ENCODE data around the gene LRRC73. TPM values are rescaled to one million over a fixed set of nuclear protein-coding genes. Genes with fewer than 3 reads are reported as not detected.
A peak's percentile ranks its signal among the peaks of the same experiment; 100 is the strongest.
"Not testable (repeated sequence)": the region's sequence is repeated elsewhere in the genome, so short reads cannot be mapped to it uniquely, and the experiment has no call there.

LRRC73 gene
- total RNA-seq, 2 experiments from 2014 or later = 0.09 TPM; not detected in 1

DNA sequence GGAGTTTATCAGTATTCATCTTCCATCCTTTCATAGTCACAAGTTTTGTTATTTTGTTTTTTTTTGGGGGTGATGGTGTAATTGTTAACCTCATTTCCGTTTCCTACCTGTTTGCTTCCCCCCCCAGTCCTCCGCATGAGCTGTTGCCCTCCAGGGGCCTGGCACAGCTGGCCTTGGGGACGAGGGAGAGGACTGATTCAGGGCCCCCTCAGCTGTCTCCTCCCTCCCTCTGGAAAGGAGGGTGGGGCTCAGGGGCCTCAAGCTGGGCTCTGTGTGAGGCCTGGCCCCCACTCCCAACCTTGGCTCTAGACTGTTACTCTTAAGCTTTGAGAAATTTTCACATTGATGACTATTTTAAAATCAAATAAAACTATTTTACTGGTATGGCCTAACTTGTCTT lies 4.0 kb downstream of the LRRC73 start:
- H3K9me3 Mint-ChIP-seq (ENCODE audit: low read depth) = no peaks in the 10 kb centered on the region
- ATAC-seq = no peak
- CTCF ChIA-PET = interaction anchor here (0.6 to 5.8 kb wide), 36 partner anchors 8 to 513 kb away, joined by 3 to 48 read pairs (median 6); partner anchors contain the start of genes ABCC10, CRIP3, DLK2 and DNPH1
- no peak overlapping the region for H3K4me3 Mint-ChIP-seq
- peak overlapping the region; percentile 65 for H3K27ac Mint-ChIP-seq
- H3K27me3 Mint-ChIP-seq = peaks cover 18% of the 10 kb centered on the region
- peaks cover 13% of the 10 kb centered on the region for H3K36me3 Mint-ChIP-seq
- peaks cover 17% of the 10 kb centered on the region for H3K4me1 Mint-ChIP-seq
- DNase-seq = no peak

DNA sequence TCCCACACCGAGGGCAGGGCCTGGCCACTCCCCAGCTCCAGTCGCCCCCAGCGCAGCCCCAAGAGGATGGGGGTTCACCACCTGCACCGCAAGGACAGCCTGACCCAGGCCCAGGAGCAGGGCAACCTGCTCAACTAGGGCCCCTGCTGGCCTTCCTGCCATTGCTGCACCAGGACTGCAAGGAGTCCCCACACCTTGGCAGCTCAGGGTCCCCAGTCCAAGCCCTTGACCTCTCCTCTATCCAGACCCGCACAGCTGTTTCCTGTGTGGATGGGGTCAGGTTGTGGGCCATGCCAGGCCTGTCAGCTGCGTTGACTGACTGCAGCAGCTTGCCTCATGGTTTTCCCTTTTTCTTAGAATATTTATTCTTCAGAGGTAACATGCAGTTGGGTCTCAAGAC lies 4.4 kb downstream of the LRRC73 start:
- no peak for ATAC-seq
- DNase-seq = no peak
- Mint-ChIP-seq H3K4me3 (no peak overlapping the region), H3K27ac (peak overlapping the region; percentile 65), H3K36me3 (peaks cover 13% of the 10 kb centered on the region), H3K4me1 (peaks cover 17% of the 10 kb centered on the region), H3K27me3 (peaks cover 18% of the 10 kb centered on the region), H3K9me3 (ENCODE audit: low read depth) (no peaks in the 10 kb centered on the region)
- CTCF ChIA-PET = interaction anchor here (0.9 to 5.8 kb wide), 33 partner anchors 7 to 492 kb away, joined by 3 to 48 read pairs (median 7); partner anchors contain the start of genes ABCC10, CRIP3, DLK2 and DNPH1

- peak overlapping the region; percentile 52 for H3K27ac Mint-ChIP-seq
- no peaks in the 10 kb centered on the region for H3K9me3 Mint-ChIP-seq (ENCODE audit: low read depth)
- ATAC-seq = no peak
- peaks cover 18% of the 10 kb centered on the region for H3K27me3 Mint-ChIP-seq
- no peak overlapping the region for H3K4me3 Mint-ChIP-seq
- CTCF ChIA-PET = interaction anchor here (0.9 to 5.8 kb wide), 15 partner anchors 12 to 492 kb away, joined by 3 to 48 read pairs (median 8); partner anchors contain the start of genes DLK2, MEA1, POLR1C and TJAP1
- H3K4me1 Mint-ChIP-seq = peaks cover 15% of the 10 kb centered on the region
- H3K36me3 Mint-ChIP-seq = peaks cover 14% of the 10 kb centered on the region
- no peak for DNase-seq
These were observed 5.2 kb downstream of the LRRC73 start for GRCh38 chr6:43504756-43505593.

DNA sequence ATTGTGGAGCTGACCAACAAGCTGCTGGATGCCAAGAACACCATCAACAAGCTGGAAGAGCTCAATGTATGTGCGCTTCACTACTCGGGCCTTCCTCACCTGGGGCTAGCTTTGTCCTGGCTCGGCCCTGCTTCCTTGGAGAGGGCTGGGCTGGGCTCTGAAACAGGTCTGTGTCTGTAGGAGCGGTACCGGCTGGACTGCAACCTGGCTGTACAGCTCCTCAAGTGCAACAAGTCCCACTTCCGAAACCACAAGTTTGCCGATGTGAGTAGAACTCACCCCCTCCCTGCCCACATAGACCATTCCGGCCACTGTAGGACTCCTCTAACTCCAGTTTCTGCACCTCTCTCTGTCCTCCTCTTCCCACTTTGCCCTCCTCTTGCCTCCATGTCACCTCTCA lies 6.7 kb downstream of the LRRC73 start:
- no peak overlapping the region for H3K27ac Mint-ChIP-seq
- ATAC-seq = no peak
- peaks cover 12% of the 10 kb centered on the region for H3K36me3 Mint-ChIP-seq
- no peak overlapping the region for H3K4me3 Mint-ChIP-seq
- no peak for DNase-seq
- no peaks in the 10 kb centered on the region for H3K9me3 Mint-ChIP-seq (ENCODE audit: low read depth)
- CTCF ChIA-PET = interaction anchor here (0.7 to 5.0 kb wide), 6 partner anchors 8 to 240 kb away, joined by 3 to 34 read pairs (median 3); partner anchors contain the start of genes CRIP3, DLK2, POLR1C and YIPF3
- peaks cover 8% of the 10 kb centered on the region for H3K27me3 Mint-ChIP-seq
- peaks cover 8% of the 10 kb centered on the region for H3K4me1 Mint-ChIP-seq

DNA sequence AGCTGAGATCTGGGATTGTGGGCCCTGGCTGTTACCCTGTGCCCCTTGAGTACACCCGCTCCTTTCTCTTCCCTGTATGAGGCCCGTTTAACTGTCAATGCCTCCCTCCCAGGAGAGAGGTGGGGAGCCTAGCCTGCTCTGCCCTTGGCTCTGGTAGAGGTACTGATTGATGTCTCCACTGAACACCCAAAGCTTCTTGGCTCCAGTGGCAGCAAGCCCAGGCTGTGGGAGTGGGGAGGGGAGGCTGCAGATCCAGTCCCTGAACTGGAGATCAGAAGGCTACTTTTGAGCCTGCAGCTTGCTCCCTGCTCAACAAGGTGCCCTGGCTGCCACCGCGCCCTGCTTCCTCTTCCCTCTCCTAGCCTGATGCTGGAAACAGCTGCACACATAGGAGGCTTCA lies 7.5 kb downstream of the LRRC73 start:
- no peaks in the 10 kb centered on the region for H3K9me3 Mint-ChIP-seq (ENCODE audit: low read depth)
- H3K36me3 Mint-ChIP-seq = peaks cover 12% of the 10 kb centered on the region
- DNase-seq (no peak), ATAC-seq (no peak)
- no peak overlapping the region for H3K4me3 Mint-ChIP-seq
- peaks cover 1% of the 10 kb centered on the region for H3K27me3 Mint-ChIP-seq
- H3K27ac Mint-ChIP-seq = no peak overlapping the region
- peaks cover 8% of the 10 kb centered on the region for H3K4me1 Mint-ChIP-seq
- CTCF ChIA-PET = interaction anchor here (0.7 to 1.6 kb wide), 4 partner anchors 7 to 195 kb away, joined by 3 to 5 read pairs (median 4); partner anchors contain the start of genes CRIP3, DLK2, POLR1C and YIPF3

DNA sequence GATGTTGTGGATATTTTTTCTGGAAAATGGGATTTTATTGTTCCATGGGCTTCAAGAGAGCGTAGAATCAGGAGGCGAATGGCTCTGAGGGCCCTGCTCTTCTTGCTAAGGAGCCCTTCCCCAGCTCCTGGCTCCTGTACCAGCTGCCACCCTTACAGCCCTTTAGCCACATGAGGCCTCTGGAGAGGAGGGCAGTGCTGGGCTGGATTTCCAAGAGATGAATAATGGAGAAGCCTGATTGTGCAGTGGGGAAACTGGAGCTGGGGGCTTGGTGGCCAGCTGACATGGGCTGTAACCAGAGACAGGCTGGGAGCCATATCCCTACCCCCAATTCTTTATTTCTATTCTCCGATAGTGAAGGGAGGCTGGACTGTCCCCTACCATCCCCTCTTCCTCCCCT lies 9.2 kb downstream of the LRRC73 start:
- ATAC-seq = no peak
- H3K36me3 Mint-ChIP-seq = peaks cover 12% of the 10 kb centered on the region
- CTCF ChIA-PET = interaction anchor here (1.1 to 2.2 kb wide), 2 partner anchors 13 to 46 kb away, joined by 3 to 7 read pairs; partner anchors contain the start of gene DLK2
- H3K9me3 Mint-ChIP-seq (ENCODE audit: low read depth) = no peaks in the 10 kb centered on the region
- H3K27me3 Mint-ChIP-seq = no peaks in the 10 kb centered on the region
- no peak overlapping the region for H3K27ac Mint-ChIP-seq
- H3K4me1 Mint-ChIP-seq = peaks cover under 1% of the 10 kb centered on the region
- DNase-seq = no peak
- H3K4me3 Mint-ChIP-seq = no peak overlapping the region

DNA sequence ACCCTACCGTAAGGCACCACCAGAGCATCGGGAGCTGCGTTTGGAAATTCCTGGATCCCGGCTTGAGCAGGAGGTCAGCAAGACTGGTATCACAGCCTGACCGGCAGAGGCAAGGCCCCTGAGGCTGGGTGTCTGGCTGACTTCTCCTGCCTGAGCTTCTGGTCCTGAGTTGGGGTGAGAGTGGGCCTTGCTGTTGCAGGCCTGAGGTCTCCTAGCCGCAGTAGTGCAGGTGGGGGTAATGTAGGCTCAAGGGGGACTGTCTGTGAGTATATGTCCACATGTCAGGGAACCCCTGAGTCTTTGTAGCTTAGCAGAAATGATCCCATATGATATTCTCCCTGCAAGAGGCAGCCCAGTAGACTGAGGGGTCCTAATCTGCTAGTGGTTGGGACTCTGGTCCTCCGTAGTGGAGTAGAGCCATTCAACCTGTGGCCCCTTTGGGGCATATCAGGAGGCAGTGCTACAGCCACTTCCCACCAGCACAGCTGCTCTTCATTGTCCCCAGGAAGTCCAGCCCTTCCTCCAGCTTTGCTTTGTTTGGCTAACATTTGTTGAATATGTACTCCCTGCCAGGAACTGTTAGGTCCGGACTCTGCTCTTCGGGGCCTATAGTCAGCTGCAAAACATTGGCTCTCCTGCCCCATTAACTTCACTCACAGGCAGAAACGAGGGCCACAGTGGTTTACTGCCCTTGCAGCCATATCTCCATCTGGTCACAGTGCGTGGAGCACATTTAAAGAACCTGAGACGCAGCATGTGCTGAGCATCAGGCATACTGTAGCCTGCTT lies 10.9 kb downstream of the LRRC73 start:
- Mint-ChIP-seq H3K4me1 (peaks cover 11% of the 10 kb centered on the region), H3K4me3 (no peak overlapping the region), H3K27me3 (no peaks in the 10 kb centered on the region), H3K9me3 (ENCODE audit: low read depth) (no peaks in the 10 kb centered on the region), H3K36me3 (peaks cover 12% of the 10 kb centered on the region), H3K27ac (no peak overlapping the region)
- DNase-seq (no peak), ATAC-seq (no peak)
- CTCF ChIA-PET = interaction anchor here (2.2 to 2.4 kb wide), 2 partner anchors 8 to 45 kb away, joined by 7 to 13 read pairs; partner anchors contain the start of gene DLK2

GRCh38 chr6:43498291-43498690 lies 11.9 kb downstream of the LRRC73 start:
- not testable (repeated sequence) for ATAC-seq; H3K27me3 Mint-ChIP-seq; H3K4me3 Mint-ChIP-seq; H3K36me3 Mint-ChIP-seq; H3K27ac Mint-ChIP-seq; H3K9me3 Mint-ChIP-seq (ENCODE audit: low read depth); DNase-seq
- CTCF ChIA-PET = interaction anchor here (0.5 to 2.4 kb wide), 3 partner anchors 9 to 191 kb away, joined by 3 to 13 read pairs (median 3); no protein-coding TSS in a partner anchor
- H3K4me1 Mint-ChIP-seq = peaks cover 15% of the 10 kb centered on the region

- CTCF ChIA-PET = interaction anchor here (0.6 to 2.4 kb wide), 3 partner anchors 9 to 70 kb away, joined by 3 to 13 read pairs (median 4); partner anchors contain the start of gene ABCC10
- peaks cover 8% of the 10 kb centered on the region for H3K36me3 Mint-ChIP-seq
- no peaks in the 10 kb centered on the region for H3K9me3 Mint-ChIP-seq (ENCODE audit: low read depth)
- H3K27me3 Mint-ChIP-seq = no peaks in the 10 kb centered on the region
- no peak for DNase-seq
- no peak overlapping the region for H3K4me3 Mint-ChIP-seq
- peaks cover 15% of the 10 kb centered on the region for H3K4me1 Mint-ChIP-seq
- no peak overlapping the region for H3K27ac Mint-ChIP-seq
- ATAC-seq = no peak
These were observed 12.5 kb downstream of the LRRC73 start for GRCh38 chr6:43497689-43498088.

DNA sequence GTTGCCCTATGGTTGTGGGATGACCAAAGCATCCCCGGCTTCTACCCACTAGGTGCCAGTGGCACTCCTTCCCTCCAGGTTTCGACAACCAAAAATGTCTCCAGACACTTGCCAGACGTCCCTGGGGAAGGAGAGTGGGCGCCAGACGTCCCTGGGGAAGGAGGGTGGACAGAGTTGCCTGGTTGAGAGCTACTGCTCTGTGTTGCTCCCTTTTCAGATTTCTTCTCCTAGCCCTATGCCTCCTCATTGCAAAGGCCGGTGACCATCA lies 13.1 kb downstream of the LRRC73 start:
- H3K4me1 Mint-ChIP-seq = peaks cover 15% of the 10 kb centered on the region
- H3K9me3 Mint-ChIP-seq (ENCODE audit: low read depth) = no peaks in the 10 kb centered on the region
- no peaks in the 10 kb centered on the region for H3K27me3 Mint-ChIP-seq
- DNase-seq (no peak), ATAC-seq (no peak)
- no peak overlapping the region for H3K27ac Mint-ChIP-seq
- CTCF ChIA-PET = interaction anchor here (0.9 to 5.5 kb wide), 4 partner anchors 10 to 235 kb away, joined by 3 to 37 read pairs (median 4); partner anchors contain the start of gene ABCC10
- peaks cover 5% of the 10 kb centered on the region for H3K36me3 Mint-ChIP-seq
- H3K4me3 Mint-ChIP-seq = no peak overlapping the region

- ATAC-seq (no peak), DNase-seq (no peak)
- no peaks in the 10 kb centered on the region for H3K9me3 Mint-ChIP-seq (ENCODE audit: low read depth)
- peaks cover 2% of the 10 kb centered on the region for H3K36me3 Mint-ChIP-seq
- H3K27ac Mint-ChIP-seq = no peak overlapping the region
- CTCF ChIA-PET = interaction anchor here (0.9 to 5.5 kb wide), 5 partner anchors 11 to 244 kb away, joined by 3 to 37 read pairs (median 4); partner anchors contain the start of gene ABCC10
- no peak overlapping the region for H3K4me3 Mint-ChIP-seq
- peaks cover 15% of the 10 kb centered on the region for H3K4me1 Mint-ChIP-seq
- no peaks in the 10 kb centered on the region for H3K27me3 Mint-ChIP-seq
These were observed 13.6 kb downstream of the LRRC73 start for GRCh38 chr6:43496370-43497128.

DNA sequence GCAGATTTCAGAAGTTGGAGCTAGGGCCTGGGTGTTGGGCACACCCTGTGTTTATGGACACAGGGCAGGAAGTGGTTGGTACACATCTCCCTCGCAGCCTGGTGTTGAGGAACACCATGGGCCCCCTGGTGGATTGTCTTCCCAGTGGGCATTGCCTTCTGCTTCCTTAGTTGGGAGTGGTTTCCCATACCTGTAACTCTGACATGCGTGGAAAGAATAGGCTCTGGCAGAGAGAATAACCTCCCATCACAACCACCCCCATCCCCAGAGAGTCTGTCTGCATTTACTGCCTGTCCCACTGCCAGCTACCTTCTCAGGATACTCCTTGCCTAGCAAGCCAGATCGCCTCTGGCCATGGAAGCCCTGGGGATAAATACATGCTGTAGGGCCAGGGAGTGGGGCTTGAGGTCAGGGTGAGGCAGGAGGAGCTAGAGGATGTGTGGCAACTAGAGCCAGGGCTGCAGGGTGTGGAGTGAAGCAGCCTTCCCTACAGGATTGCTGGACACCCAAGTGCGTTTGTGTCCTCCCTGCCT lies 14.7 kb downstream of the LRRC73 start:
- CTCF ChIA-PET = interaction anchor here (1.0 to 5.5 kb wide), 7 partner anchors 8 to 267 kb away, joined by 3 to 37 read pairs (median 4); partner anchors contain the start of genes DLK2 and DNPH1
- Mint-ChIP-seq H3K9me3 (ENCODE audit: low read depth) (no peaks in the 10 kb centered on the region), H3K36me3 (no peaks in the 10 kb centered on the region), H3K27ac (peak overlapping the region; percentile 80), H3K4me3 (no peak overlapping the region), H3K4me1 (peaks cover 15% of the 10 kb centered on the region), H3K27me3 (no peaks in the 10 kb centered on the region)
- DNase-seq (no peak), ATAC-seq (no peak)

Measured in activated CD8-positive, alpha-beta memory T cell treated with anti-CD3 and anti-CD28 coated beads, Interleukin-2, amount 10 ng/mL, durations not matched to agents 7 days and 5 days (primary cell).